MV-4-11 (cell line): ENCODE data around the gene LDB1.

Source experiments
- DNase-seq: peaks from one replicate; lab custom pipeline; 2025; lab: John Stamatoyannopoulos, UW

Gene LDB1

GRCh38 chr10:102120142-102120990 lies at the start of gene LDB1:
LDB1 (minus strand) TSS chr10:102120368; CDS start chr10:102120110, 258 bp downstream.
- DNase-seq: peak; percentile 72

GRCh38 chr10:102167861-102168260 lies 47.7 kb upstream of the LDB1 start:
- DNase-seq: no peak

- no peak for DNase-seq
Measured at GRCh38 chr10:102163342-102163989, 43.3 kb upstream of the LDB1 start.

GRCh38 chr10:102159831-102160230 lies 39.7 kb upstream of the LDB1 start:
- DNase-seq: no peak

- no peak for DNase-seq
Measured at GRCh38 chr10:102159051-102159597, 39.0 kb upstream of the LDB1 start.

GRCh38 chr10:102157224-102157623 lies 37.1 kb upstream of the LDB1 start:
- DNase-seq: no peak

GRCh38 chr10:102154466-102155116 lies 34.4 kb upstream of the LDB1 start:
- DNase-seq: no peak

- DNase-seq: no peak
Measured at GRCh38 chr10:102153093-102153620, 33.0 kb upstream of the LDB1 start.

- no peak for DNase-seq
Measured at GRCh38 chr10:102152545-102152890, 32.4 kb upstream of the LDB1 start.

- peak; percentile 99 for DNase-seq
Measured at GRCh38 chr10:102151774-102152544, 31.8 kb upstream of the LDB1 start, which contains the start of gene NOLC1. NOLC1 (plus strand) TSS chr10:102152389; CDS start chr10:102152411, 22 bp downstream.

- no peak for DNase-seq
Measured at GRCh38 chr10:102150970-102151773, 31.0 kb upstream of the LDB1 start.

- no peak for DNase-seq
Measured at GRCh38 chr10:102148275-102148674, 28.1 kb upstream of the LDB1 start.

- no peak for DNase-seq
Measured at GRCh38 chr10:102147561-102147960, 27.4 kb upstream of the LDB1 start.

- no peak for DNase-seq
Measured at GRCh38 chr10:102146971-102147428, 26.8 kb upstream of the LDB1 start.

- no peak for DNase-seq
Measured at GRCh38 chr10:102141583-102142107, 21.5 kb upstream of the LDB1 start.

- DNase-seq: no peak
Measured at GRCh38 chr10:102140913-102141540, 20.9 kb upstream of the LDB1 start.

- no peak for DNase-seq
Measured at GRCh38 chr10:102140218-102140617, 20.1 kb upstream of the LDB1 start.

- DNase-seq: no peak
Measured at GRCh38 chr10:102139281-102140110, 19.3 kb upstream of the LDB1 start.
